Fibroblast of villous mesenchyme (primary cell): Measurements from ENCODE around the gene RILPL1. TPM values are rescaled to one million over a fixed set of nuclear protein-coding genes. Genes with fewer than 3 reads are reported as not detected.
"Not testable (repeated sequence)": the region's sequence is repeated elsewhere in the genome, so short reads cannot be mapped to it uniquely, and the experiment has no call there.

ENCODE experiments used
- DNase-seq: peaks from one replicate; pipeline ENCODE4 v3.0.0-alpha.2; 2010; ENCODE audit warnings: low read depth
- H3K4me3 ChIP-seq: 2 replicates; pipeline ENCODE4 v1.5.1; 2011; ENCODE audit warnings: low read depth, mild to moderate bottlenecking, low read length
- total RNA-seq: library from RNA; depleted of rRNA; stranded (reverse); fragments of >200 nt; gene quantifications from 2 replicates; pipeline ENCODE4 v1.2.3, GENCODE V29; 2012
- TF ChIP-seq, protein P1 (sequence below): IDR thresholded peaks from 2 replicates; pipeline ENCODE4 v1.5.1; 2012; ENCODE audit warnings: low read depth, mild to moderate bottlenecking, low read length; ENCODE audit not compliant: insufficient read depth

The RILPL1 gene
- 10.6 and 13.4 TPM in 2 replicates for total RNA-seq

GRCh38 chr12:123533672-123534643, at the start of gene RILPL1:
RILPL1 (minus strand) TSS chr12:123533719; CDS start chr12:123533482, 237 bp downstream.
- TF ChIP-seq, protein P1, sequence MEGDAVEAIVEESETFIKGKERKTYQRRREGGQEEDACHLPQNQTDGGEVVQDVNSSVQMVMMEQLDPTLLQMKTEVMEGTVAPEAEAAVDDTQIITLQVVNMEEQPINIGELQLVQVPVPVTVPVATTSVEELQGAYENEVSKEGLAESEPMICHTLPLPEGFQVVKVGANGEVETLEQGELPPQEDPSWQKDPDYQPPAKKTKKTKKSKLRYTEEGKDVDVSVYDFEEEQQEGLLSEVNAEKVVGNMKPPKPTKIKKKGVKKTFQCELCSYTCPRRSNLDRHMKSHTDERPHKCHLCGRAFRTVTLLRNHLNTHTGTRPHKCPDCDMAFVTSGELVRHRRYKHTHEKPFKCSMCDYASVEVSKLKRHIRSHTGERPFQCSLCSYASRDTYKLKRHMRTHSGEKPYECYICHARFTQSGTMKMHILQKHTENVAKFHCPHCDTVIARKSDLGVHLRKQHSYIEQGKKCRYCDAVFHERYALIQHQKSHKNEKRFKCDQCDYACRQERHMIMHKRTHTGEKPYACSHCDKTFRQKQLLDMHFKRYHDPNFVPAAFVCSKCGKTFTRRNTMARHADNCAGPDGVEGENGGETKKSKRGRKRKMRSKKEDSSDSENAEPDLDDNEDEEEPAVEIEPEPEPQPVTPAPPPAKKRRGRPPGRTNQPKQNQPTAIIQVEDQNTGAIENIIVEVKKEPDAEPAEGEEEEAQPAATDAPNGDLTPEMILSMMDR: peak; percentile 28
- H3K4me3 ChIP-seq: peak within 1 kb of the TSS; percentile 78
- peak; percentile 51 for DNase-seq

DNA sequence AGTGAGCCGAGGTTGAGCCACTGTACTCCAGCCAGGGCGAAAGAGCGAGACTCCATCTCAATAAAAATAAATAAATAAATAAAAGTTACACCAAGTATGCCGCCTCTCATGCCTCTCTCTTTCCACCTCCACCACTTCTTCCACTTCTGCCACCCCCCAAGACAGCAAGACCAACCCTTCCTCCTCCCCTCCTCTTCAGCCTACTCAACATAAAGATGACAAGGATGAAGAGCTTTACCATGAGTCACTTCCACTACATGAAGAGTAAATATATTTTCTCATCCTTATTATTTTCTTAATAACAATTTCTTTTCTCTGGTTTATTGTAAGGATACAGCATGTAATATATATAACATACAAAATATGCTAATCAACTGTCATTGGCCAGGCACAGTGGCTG, 47.3 kb upstream of the RILPL1 start:
- no peak for DNase-seq
- TF ChIP-seq, protein P1: no peak
- no peak overlapping the region for H3K4me3 ChIP-seq

- H3K4me3 ChIP-seq, DNase-seq: not testable (repeated sequence)
These were observed 45.3 kb upstream of the RILPL1 start for GRCh38 chr12:123578829-123579228.

DNA sequence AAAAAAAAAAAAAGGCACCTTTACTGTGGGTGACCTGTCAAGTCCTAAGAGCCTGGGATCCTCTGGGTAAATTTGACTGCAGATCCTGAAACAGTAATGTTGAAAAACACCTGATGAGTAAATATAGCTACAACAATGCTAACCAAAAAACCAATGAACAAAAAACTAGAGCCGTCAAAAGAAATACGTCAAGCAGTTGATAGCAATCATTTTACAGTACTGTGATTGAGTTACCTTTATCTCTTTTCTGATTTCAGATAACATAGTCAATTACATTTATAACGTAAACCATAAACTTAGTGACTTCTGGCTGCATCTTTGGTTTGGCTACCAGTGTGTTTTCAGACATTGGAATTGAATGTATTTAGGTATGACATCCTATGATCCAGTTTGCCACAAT, 44.7 kb upstream of the RILPL1 start:
- DNase-seq: no peak
- TF ChIP-seq, protein P1: no peak
- H3K4me3 ChIP-seq: no peak overlapping the region

GRCh38 chr12:123576611-123577010, 43.1 kb upstream of the RILPL1 start:
- no peak overlapping the region for H3K4me3 ChIP-seq
- DNase-seq: no peak
- TF ChIP-seq, protein P1: no peak

GRCh38 chr12:123573870-123574269, 40.4 kb upstream of the RILPL1 start:
- H3K4me3 ChIP-seq: no peak overlapping the region
- TF ChIP-seq, protein P1: no peak
- DNase-seq: no peak

DNA sequence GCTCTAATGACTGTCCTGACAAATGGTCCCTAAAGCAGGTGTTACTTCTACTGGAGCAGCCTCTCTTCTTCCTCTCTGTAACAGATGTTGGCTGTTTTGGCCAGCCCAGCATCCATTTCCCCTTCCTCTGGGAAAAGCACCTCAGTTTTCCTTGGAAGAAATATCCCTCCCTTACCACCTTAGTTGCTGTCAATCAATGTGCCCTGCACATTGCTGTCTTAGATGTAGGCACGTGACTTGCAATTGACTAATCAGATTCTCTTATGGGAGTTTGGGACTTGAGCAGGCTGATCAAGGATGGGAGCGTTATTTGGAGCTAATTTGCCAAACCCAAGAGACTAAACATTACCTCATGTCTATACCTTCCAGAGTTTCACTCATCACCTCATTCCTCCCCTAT, 38.9 kb upstream of the RILPL1 start:
- no peak overlapping the region for H3K4me3 ChIP-seq
- TF ChIP-seq, protein P1: no peak
- DNase-seq: no peak
